GM18507 (cell line): Measurements from ENCODE around the gene NR2C1.

ENCODE experiments used
- DNase-seq: peaks from one replicate; pipeline ENCODE4 v3.0.0; 2011; ENCODE audit warnings: low read depth; ENCODE audit not compliant: insufficient read length; ENCODE audit errors: extremely low spot score
- FAIRE-seq: peaks from 2 replicates; lab custom pipeline; 2011; peaks lifted over from hg19 to GRCh38; lab: Jason Lieb, UNC

Gene NR2C1

GRCh38 chr12:95089462-95089861, 16.0 kb upstream of the NR2C1 start:
- DNase-seq (no peak), FAIRE-seq (no peak)

- FAIRE-seq (no peak), DNase-seq (no peak)
Observed at GRCh38 chr12:95088379-95088778, 15.0 kb upstream of the NR2C1 start.

GRCh38 chr12:95085612-95086011, 12.2 kb upstream of the NR2C1 start:
- FAIRE-seq (no peak), DNase-seq (no peak)

- FAIRE-seq (no peak), DNase-seq (no peak)
Observed at GRCh38 chr12:95083938-95084337, 10.5 kb upstream of the NR2C1 start.

GRCh38 chr12:95083471-95083870, 10.1 kb upstream of the NR2C1 start:
- no peak for DNase-seq
- FAIRE-seq, result no peak

- DNase-seq (no peak), FAIRE-seq (no peak)
Observed at GRCh38 chr12:95077341-95077740, 3.9 kb upstream of the NR2C1 start.

GRCh38 chr12:95074766-95075165, 1.3 kb upstream of the NR2C1 start:
- FAIRE-seq (no peak), DNase-seq (no peak)

- DNase-seq (no peak), FAIRE-seq (no peak)
Observed at GRCh38 chr12:95073698-95074520, 491 bp upstream of the NR2C1 start.

GRCh38 chr12:95070378-95070777, 3.0 kb downstream of the NR2C1 start:
- FAIRE-seq (no peak), DNase-seq (no peak)

- FAIRE-seq (no peak), DNase-seq (no peak)
Observed at GRCh38 chr12:95066091-95066855, 7.1 kb downstream of the NR2C1 start.

- FAIRE-seq, result no peak
- no peak for DNase-seq
Observed at GRCh38 chr12:95060951-95061350, 12.5 kb downstream of the NR2C1 start.

- no peak for FAIRE-seq
- no peak for DNase-seq
Observed at GRCh38 chr12:95059984-95060383, 13.4 kb downstream of the NR2C1 start.

- DNase-seq, result no peak
- FAIRE-seq, result no peak
Observed at GRCh38 chr12:95057424-95057823, 16.0 kb downstream of the NR2C1 start.

GRCh38 chr12:95055057-95055456, 18.4 kb downstream of the NR2C1 start:
- FAIRE-seq (no peak), DNase-seq (no peak)

- DNase-seq (no peak), FAIRE-seq (no peak)
Observed at GRCh38 chr12:95054206-95054605, 19.2 kb downstream of the NR2C1 start.

- FAIRE-seq, result no peak
- DNase-seq, result no peak
Observed at GRCh38 chr12:95051241-95051640, 22.2 kb downstream of the NR2C1 start.

- no peak for FAIRE-seq
Observed at GRCh38 chr12:95037906-95038305, 35.5 kb downstream of the NR2C1 start.

GRCh38 chr12:95034750-95035149, 38.7 kb downstream of the NR2C1 start:
- no peak for DNase-seq
- FAIRE-seq, result no peak

More at GRCh38 chr12:95037906-95038305, 35.5 kb downstream of the NR2C1 start:
- no peak for DNase-seq

GRCh38 chr12:95022477-95022876, 50.9 kb downstream of the NR2C1 start:
- DNase-seq, result no peak
- FAIRE-seq, result no peak

- DNase-seq, result no peak
- no peak for FAIRE-seq
Observed at GRCh38 chr12:95017482-95017881, 55.9 kb downstream of the NR2C1 start.

GRCh38 chr12:95016120-95016519, 57.3 kb downstream of the NR2C1 start:
- FAIRE-seq, result no peak
- no peak for DNase-seq
